Upper lobe of left lung (tissue), 6 donors: ENCODE measurements around the gene OR6J1. TPM values are rescaled to one million over a fixed set of nuclear protein-coding genes. Genes with fewer than 3 reads are reported as not detected.
A peak's percentile ranks its signal among the peaks of the same experiment; 100 is the strongest.

Experiments
- ATAC-seq, 2 donors: fragments of 200-7000 bp; cut with Tn5 transposase; one replicate each; pipeline ENCODE4 v1.9.1; 2022; ENCODE audit warnings: mild to moderate bottlenecking in 2 of 2, moderate library complexity in 2 of 2; ENCODE audit not compliant: low FRiP score in 2 of 2
- DNase-seq, 2 donors: peaks; one replicate each; pipeline ENCODE4 v3.0.0-alpha.2; 2019 to 2020
- H3K27ac ChIP-seq, 4 donors: fragments of 200-600 bp; sonication (generic); one replicate each; pipeline ENCODE4 v1.5.1; 2016 to 2019
- H3K27me3 ChIP-seq, 4 donors: fragments of 200-600 bp; sonication (generic); one replicate each; pipeline ENCODE4 v1.5.1; 2017 to 2019
- H3K36me3 ChIP-seq, 4 donors: fragments of 200-600 bp; sonication (generic); one replicate each; pipeline ENCODE4 v1.5.1; 2016 to 2019
- H3K4me1 ChIP-seq, 4 donors: fragments of 200-600 bp; sonication (generic); one replicate each; pipeline ENCODE4 v1.5.1; 2018 to 2019
- H3K4me3 ChIP-seq, 4 donors: fragments of 200-600 bp; sonication (generic); one replicate each; pipeline ENCODE4 v1.5.1; 2017 to 2019; ENCODE audit warnings: mild to moderate bottlenecking in 2 of 4, moderate library complexity in 1 of 4
- H3K9me3 ChIP-seq, 4 donors: fragments of 200-600 bp; sonication (generic); one replicate each; pipeline ENCODE4 v1.5.1; 2018 to 2019
- EP300 ChIP-seq, 4 donors: sonication (generic); formaldehyde crosslinking; IDR thresholded peaks; one replicate each; pipeline ENCODE4 v1.5.1; 2017; ENCODE audit warnings: antibody characterized with exemption in 4 of 4, control low read depth in 2 of 4
- POLR2A ChIP-seq, 4 donors: fragments of 450-650 bp; IDR thresholded peaks; one replicate each; pipeline ENCODE4 v1.5.1; 2016 to 2017; ENCODE audit warnings: antibody characterized with exemption in 4 of 4, mild to moderate bottlenecking in 2 of 4
- POLR2AphosphoS5 ChIP-seq, 2 donors: sonication (generic); formaldehyde crosslinking; IDR thresholded peaks; one replicate each; pipeline ENCODE4 v1.5.1; 2017; ENCODE audit warnings: antibody characterized with exemption in 2 of 2
- WGBS, 2 donors: methylation state at CpG; one replicate each; pipeline ENCODE4 v1.1.5; 2017 to 2018; 5-methylcytosine and 5-hydroxymethylcytosine counted together
- total RNA-seq, 6 donors: library from RNA; depleted of rRNA in 4 of 6; stranded (reverse); fragments of >200 nt in 4 of 6; gene quantifications; one replicate each; pipeline versions ENCODE4 v1.1.0 to v1.2.1, GENCODE V29; 2016 to 2021
- TF ChIP-seq, protein P1 (sequence below), 6 experiments: fragments of 450-650 bp in 4 of 6; fragments of 200-600 bp in 2 of 6; sonication (generic) in 2 of 6; IDR thresholded peaks; one replicate each; pipeline ENCODE4 v1.5.1; 2016 to 2019; ENCODE audit warnings: antibody characterized with exemption in 6 of 6
- donor health status: DM: no; HTN: no; CAD: no; lungs with moderate emphysema.
- donor health status: DM: no; HTN: yes; CAD: no; lungs with severe emphysema.

OR6J1 gene
- total RNA-seq, 6 donors from 2014 or later: 0.30 TPM; not detected in 5

DNA sequence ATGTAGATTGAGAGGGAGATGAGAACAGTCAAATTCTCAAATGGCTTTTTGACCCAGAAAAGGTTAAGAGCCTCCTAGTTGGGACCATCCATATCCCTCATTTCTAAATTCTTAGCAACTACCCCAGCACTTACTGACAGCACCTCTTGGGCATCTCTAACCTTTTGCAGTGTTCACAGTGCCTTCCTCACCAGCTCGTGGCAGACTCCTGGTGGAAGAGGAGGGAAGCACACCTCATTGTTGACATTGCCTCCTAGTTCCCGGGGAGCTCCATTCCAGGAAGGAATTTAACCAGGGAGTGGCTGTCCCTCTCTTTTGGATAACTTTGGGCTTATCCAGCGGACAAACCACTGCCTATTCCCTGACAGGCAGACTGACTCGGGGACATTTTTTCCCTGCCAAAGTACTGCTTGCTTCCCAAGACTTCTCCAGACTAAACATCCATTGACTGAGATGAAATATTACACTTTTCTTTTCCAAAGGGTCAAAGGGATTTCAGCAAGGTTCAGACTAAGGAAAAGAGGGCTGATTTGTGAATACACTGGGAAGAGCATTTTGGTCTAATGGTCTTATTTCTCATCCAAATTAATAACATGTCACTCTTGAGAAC lies 9.0 kb upstream of the OR6J1 start:
- no peaks in the 10 kb centered on the region for H3K36me3 ChIP-seq
- no peaks in the 10 kb centered on the region for H3K9me3 ChIP-seq
- H3K27me3 ChIP-seq: no peaks in the 10 kb centered on the region
- no peak overlapping the region for H3K4me3 ChIP-seq
- no peaks in the 10 kb centered on the region for H3K4me1 ChIP-seq
- 6 to 9% methylated on average over 4 of the region's 4 CpGs for WGBS, 2 donors
- TF ChIP-seq, protein P1, sequence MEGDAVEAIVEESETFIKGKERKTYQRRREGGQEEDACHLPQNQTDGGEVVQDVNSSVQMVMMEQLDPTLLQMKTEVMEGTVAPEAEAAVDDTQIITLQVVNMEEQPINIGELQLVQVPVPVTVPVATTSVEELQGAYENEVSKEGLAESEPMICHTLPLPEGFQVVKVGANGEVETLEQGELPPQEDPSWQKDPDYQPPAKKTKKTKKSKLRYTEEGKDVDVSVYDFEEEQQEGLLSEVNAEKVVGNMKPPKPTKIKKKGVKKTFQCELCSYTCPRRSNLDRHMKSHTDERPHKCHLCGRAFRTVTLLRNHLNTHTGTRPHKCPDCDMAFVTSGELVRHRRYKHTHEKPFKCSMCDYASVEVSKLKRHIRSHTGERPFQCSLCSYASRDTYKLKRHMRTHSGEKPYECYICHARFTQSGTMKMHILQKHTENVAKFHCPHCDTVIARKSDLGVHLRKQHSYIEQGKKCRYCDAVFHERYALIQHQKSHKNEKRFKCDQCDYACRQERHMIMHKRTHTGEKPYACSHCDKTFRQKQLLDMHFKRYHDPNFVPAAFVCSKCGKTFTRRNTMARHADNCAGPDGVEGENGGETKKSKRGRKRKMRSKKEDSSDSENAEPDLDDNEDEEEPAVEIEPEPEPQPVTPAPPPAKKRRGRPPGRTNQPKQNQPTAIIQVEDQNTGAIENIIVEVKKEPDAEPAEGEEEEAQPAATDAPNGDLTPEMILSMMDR (IDR thresholded peaks at IDR 0.05): peak; percentile 68 to 90 (median 79)
- no peak for TF ChIP-seq POLR2AphosphoS5 (IDR thresholded peaks at IDR 0.05)
- H3K27ac ChIP-seq: no peak overlapping the region
- ATAC-seq (peak; percentile 82 to 86), DNase-seq (peak in 1 of 2 donors; percentile 57)

DNA sequence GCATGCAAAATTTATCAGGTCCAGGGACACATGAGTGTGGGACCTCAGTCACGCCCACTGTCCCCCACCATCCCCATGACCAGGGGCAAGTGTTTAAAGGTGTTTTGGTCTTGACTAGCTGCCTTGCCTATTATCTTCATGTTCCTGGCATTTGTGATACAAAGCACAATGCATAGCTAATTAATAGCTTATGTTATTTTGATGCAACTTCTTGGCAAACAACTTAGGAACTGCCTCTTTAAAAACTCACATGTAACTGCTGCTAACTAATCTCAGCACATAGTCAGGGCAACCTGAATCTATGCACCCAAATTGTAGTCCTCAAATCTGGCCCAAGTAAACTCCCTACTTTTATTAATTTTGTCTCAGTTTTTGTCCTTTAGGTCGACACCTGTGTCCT lies 7.4 kb upstream of the OR6J1 start:
- no peak for DNase-seq
- Histone ChIP-seq H3K27ac (no peak overlapping the region), H3K36me3 (no peaks in the 10 kb centered on the region), H3K4me1 (no peaks in the 10 kb centered on the region), H3K27me3 (no peaks in the 10 kb centered on the region), H3K4me3 (no peak overlapping the region), H3K9me3 (no peaks in the 10 kb centered on the region)
- TF ChIP-seq POLR2A (IDR thresholded peaks at IDR 0.05) (no peak), POLR2AphosphoS5 (IDR thresholded peaks at IDR 0.05) (no peak), EP300 (IDR thresholded peaks at IDR 0.05) (no peak)
- TF ChIP-seq, protein P1 (IDR thresholded peaks at IDR 0.05): no peak
- WGBS, 2 donors: 88% methylated on average over 2 of the region's 2 CpGs
- no peak for ATAC-seq

DNA sequence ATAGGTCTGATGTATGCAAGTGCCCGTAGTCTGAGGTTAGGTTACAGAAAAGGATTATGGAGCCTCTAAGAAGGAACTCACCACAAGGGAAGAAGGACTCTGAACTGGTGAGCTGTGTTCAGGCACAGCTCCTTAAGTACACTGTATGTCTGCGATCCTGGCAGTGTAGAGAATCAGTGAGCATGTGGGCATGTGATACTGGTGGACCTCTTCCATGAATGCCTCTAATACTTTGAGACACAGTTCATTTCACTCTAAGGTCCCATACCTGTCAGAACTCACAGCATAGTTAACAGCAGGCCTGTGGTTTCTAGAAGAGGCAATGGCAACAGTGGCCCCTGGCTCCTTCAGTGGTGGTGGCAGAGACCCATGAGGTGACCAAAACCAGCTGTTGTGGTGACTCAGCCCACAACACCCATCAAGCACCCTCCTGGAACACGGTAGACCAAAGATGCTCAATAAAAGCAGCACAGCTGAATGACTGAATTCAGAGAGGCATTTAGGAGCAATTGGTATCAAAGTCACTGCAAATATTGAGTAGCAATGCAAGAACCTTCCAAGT lies 6.9 kb upstream of the OR6J1 start:
- Histone ChIP-seq H3K27ac (no peak overlapping the region), H3K36me3 (no peaks in the 10 kb centered on the region), H3K27me3 (no peaks in the 10 kb centered on the region), H3K4me3 (no peak overlapping the region), H3K9me3 (no peaks in the 10 kb centered on the region), H3K4me1 (no peaks in the 10 kb centered on the region)
- no peak for DNase-seq
- TF ChIP-seq, protein P1 (IDR thresholded peaks at IDR 0.05): no peak
- TF ChIP-seq POLR2AphosphoS5 (IDR thresholded peaks at IDR 0.05) (no peak), POLR2A (IDR thresholded peaks at IDR 0.05) (no peak), EP300 (IDR thresholded peaks at IDR 0.05) (no peak)
- ATAC-seq: no peak
- 71 to 76% methylated on average over 3 of the region's 3 CpGs for WGBS, 2 donors

DNA sequence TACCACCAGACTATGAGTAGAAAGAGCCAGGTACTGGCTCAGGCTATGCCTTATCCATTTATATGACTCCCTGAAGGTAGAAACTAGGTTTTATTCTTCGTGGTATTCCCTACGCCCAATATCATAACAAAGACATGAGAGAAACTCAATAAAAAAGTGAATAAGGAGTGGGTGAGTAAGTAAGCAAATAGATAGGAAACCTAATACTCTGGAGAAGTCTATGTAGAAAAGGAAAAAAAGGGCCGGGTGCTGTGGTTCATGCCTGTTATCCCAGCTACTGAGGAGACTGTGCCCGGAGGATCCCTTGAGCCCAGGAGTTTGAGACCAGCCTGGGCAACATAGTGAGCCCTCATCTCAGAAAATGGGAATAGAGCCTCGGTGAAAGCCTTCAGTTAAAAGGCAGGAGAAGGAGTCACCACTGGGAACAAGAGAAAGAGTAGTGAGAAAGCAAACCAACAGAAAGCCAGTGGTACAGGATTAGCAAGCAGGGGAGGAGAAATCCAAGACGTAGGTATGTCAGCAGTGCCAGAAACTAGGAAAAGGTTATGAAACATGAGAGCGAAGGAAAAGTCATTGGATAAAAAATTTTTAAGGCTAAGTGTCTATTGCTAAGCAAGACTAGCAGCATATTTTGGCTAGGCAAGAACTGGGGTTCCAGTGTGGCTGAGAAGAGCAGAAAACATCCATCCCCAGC lies 6.0 kb upstream of the OR6J1 start:
- Histone ChIP-seq H3K9me3 (no peaks in the 10 kb centered on the region), H3K27ac (no peak overlapping the region), H3K27me3 (no peaks in the 10 kb centered on the region), H3K4me3 (no peak overlapping the region), H3K36me3 (no peaks in the 10 kb centered on the region), H3K4me1 (no peaks in the 10 kb centered on the region)
- DNase-seq: no peak
- ATAC-seq: no peak
- TF ChIP-seq POLR2AphosphoS5 (IDR thresholded peaks at IDR 0.05): no peak
- TF ChIP-seq, protein P1 (IDR thresholded peaks at IDR 0.05): no peak
- no peak for TF ChIP-seq POLR2A (IDR thresholded peaks at IDR 0.05)
- no peak for TF ChIP-seq EP300 (IDR thresholded peaks at IDR 0.05)
- WGBS, 2 donors: 75 to 84% methylated on average over 7 of the region's 7 CpGs
